GM12892 (cell line): ENCODE data around the gene SMAD9.

Experiments used
- POLR2A ChIP-seq: IDR thresholded peaks from 2 replicates; pipeline ENCODE4 v1.6.1; 2011; ENCODE audit warnings: low read depth, low read length, control low read depth
- POLR2AphosphoS5 ChIP-seq: IDR thresholded peaks from 2 replicates; pipeline ENCODE4 v1.6.1; 2011; ENCODE audit warnings: low read depth, low read length, control low read depth
- TAF1 ChIP-seq: IDR thresholded peaks from 2 replicates; pipeline ENCODE4 v1.6.1; 2011; ENCODE audit warnings: low read depth, mild to moderate bottlenecking, control low read depth, low read length, borderline replicate concordance

DNA sequence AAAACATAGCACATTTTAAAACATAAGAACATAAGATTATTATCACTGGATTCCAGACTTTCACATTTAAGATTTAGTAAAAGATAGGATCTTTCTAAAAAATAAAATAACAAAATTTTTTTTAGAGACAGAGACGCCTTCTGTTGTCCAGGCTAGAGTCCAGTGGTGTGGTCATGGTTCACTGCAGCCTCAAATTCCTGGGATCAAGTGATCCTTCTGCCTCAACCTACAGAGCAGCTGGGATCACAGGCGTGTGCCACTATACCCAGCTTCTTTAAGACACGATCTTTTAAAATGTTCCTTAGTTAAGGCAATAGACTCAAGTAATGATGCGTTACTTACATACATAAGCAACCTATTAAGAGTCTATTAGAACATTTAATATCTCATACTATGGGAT, 46.4 kb upstream of the SMAD9 start:
- TF ChIP-seq POLR2A (no peak), TAF1 (no peak), POLR2AphosphoS5 (no peak)
